H1 (cell line): ENCODE measurements around the gene CACNA2D1. TPM values are rescaled to one million over a fixed set of nuclear protein-coding genes. Genes with fewer than 3 reads are reported as not detected.

Source experiments
- CBX5 ChIP-seq: fragments of 300-800, 300-1000 bp; sonication (generic); IDR thresholded peaks from 2 replicates; pipeline ENCODE4 v1.7.1; 2016; ENCODE audit warnings: antibody characterized with exemption, low read length, low read depth
- CREB1 ChIP-seq: IDR thresholded peaks from 2 replicates; pipeline ENCODE4 v1.6.1; 2012; ENCODE audit warnings: inconsistent platforms
- EGR1 ChIP-seq: IDR thresholded peaks from 2 replicates; pipeline ENCODE4 v1.6.1; 2011; ENCODE audit warnings: low read depth, low read length, borderline replicate concordance
- KDM4A ChIP-seq: IDR thresholded peaks from one replicate; pipeline ENCODE4 v1.7.1; 2012; ENCODE audit warnings: low read depth, mild to moderate bottlenecking, moderate library complexity, low read length, inconsistent platforms; ENCODE audit not compliant: severe bottlenecking
- PHF8 ChIP-seq: fragments of 200-600 bp; sonication (generic); conservative IDR thresholded peaks from 2 replicates; pipeline ENCODE4 v1.7.1; 2012; ENCODE audit warnings: low read depth, mild to moderate bottlenecking, inconsistent platforms, low read length, moderate library complexity
- POLR2A ChIP-seq, 2 experiments: IDR thresholded peaks; 1 replicate in 1 of 2; 2 replicates in 1 of 2; pipeline ENCODE4 v1.6.1; 2011; ENCODE audit warnings: low read depth in 2 of 2, low read length in 2 of 2, mild to moderate bottlenecking in 2 of 2; ENCODE audit errors: control extremely low read depth in 1 of 2
- SUZ12 ChIP-seq: fragments of 200-600 bp; sonication (generic); IDR thresholded peaks from 2 replicates; pipeline ENCODE4 v1.6.1; 2012; ENCODE audit warnings: mild to moderate bottlenecking, inconsistent platforms, low read length, moderate library complexity, mixed read lengths
- TAF1 ChIP-seq: IDR thresholded peaks from 2 replicates; pipeline ENCODE4 v1.6.1; 2011; ENCODE audit warnings: mild to moderate bottlenecking, low read depth, low read length
- TCF12 ChIP-seq: IDR thresholded peaks from 2 replicates; pipeline ENCODE4 v1.6.1; 2011; ENCODE audit warnings: low read depth, mild to moderate bottlenecking, low read length
- polyA plus RNA-seq, 7 experiments: library from polyadenylated mRNA; depleted of rRNA in 3 of 7; stranded (reverse) in 5 of 7; unstranded in 2 of 7; fragments of >200 nt in 5 of 7; fragments of 200-250 nt in 2 of 7; gene quantifications; 1 replicate in 5 of 7; 2 replicates in 1 of 7; 4 replicates in 1 of 7; pipeline versions ENCODE4 v1.2.1 to v1.2.3, GENCODE V29; 2011 to 2013; ENCODE audit warnings: missing spikeins in 2 of 7, mixed read lengths in 2 of 7
- total RNA-seq: library from RNA; stranded (reverse); fragmentation: NEBNext Ultra II Directional; extraction: Animal tissue kit (Norgen Biotek cat#: 25700); gene quantifications from 2 replicates; pipeline ENCODE4 v1.2.1, GENCODE V29; 2021
- TF ChIP-seq, protein P1 (sequence below): fragments of 300-600 bp; sonication (generic); IDR thresholded peaks from 2 replicates; pipeline ENCODE4 v1.7.1; 2012; ENCODE audit warnings: low read length, moderate library complexity, mild to moderate bottlenecking, inconsistent platforms; ENCODE audit not compliant: insufficient replicate concordance
- TF ChIP-seq, protein P2 (sequence below): IDR thresholded peaks from 2 replicates; pipeline ENCODE4 v1.6.1; 2012; ENCODE audit warnings: inconsistent platforms

The CACNA2D1 gene
- total and polyA plus RNA-seq, 2 of the 8 experiments (the other 6 are each of a cell fraction or from before 2014, with no cell fraction given): 4.3 to 27.3 TPM

DNA sequence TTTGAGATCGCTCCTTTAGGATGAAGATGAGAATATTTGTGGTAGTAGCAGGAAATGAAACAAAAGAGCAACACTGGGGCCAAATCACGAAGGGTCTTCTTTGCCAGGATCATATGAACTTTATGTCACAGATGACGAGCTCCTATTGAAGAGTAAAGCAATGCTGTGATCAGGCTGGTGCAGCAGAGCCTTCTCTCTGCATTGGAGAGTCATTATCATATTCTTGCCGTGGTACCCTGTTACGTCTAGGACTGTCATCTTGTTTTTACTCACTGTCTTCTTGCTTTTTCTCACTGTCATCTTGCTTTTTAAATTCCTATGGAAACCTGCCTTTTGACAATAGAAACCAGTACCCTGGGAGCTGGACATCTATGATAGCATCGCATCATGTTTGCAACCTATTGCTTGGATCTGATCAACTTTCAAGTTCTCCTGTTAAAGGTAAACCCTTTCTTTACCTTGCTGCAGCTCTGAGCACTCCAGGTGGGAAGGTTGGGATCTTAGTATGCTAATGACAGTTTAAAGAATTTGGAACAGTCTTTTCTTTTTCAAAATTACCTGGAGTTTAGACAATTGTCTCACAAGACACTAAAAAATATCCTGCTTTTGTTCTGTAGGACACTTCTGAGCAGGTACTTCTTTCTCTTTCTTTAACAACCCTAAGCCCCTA is 27.9 kb upstream of the CACNA2D1 start (continued):
- TF ChIP-seq, protein P1, sequence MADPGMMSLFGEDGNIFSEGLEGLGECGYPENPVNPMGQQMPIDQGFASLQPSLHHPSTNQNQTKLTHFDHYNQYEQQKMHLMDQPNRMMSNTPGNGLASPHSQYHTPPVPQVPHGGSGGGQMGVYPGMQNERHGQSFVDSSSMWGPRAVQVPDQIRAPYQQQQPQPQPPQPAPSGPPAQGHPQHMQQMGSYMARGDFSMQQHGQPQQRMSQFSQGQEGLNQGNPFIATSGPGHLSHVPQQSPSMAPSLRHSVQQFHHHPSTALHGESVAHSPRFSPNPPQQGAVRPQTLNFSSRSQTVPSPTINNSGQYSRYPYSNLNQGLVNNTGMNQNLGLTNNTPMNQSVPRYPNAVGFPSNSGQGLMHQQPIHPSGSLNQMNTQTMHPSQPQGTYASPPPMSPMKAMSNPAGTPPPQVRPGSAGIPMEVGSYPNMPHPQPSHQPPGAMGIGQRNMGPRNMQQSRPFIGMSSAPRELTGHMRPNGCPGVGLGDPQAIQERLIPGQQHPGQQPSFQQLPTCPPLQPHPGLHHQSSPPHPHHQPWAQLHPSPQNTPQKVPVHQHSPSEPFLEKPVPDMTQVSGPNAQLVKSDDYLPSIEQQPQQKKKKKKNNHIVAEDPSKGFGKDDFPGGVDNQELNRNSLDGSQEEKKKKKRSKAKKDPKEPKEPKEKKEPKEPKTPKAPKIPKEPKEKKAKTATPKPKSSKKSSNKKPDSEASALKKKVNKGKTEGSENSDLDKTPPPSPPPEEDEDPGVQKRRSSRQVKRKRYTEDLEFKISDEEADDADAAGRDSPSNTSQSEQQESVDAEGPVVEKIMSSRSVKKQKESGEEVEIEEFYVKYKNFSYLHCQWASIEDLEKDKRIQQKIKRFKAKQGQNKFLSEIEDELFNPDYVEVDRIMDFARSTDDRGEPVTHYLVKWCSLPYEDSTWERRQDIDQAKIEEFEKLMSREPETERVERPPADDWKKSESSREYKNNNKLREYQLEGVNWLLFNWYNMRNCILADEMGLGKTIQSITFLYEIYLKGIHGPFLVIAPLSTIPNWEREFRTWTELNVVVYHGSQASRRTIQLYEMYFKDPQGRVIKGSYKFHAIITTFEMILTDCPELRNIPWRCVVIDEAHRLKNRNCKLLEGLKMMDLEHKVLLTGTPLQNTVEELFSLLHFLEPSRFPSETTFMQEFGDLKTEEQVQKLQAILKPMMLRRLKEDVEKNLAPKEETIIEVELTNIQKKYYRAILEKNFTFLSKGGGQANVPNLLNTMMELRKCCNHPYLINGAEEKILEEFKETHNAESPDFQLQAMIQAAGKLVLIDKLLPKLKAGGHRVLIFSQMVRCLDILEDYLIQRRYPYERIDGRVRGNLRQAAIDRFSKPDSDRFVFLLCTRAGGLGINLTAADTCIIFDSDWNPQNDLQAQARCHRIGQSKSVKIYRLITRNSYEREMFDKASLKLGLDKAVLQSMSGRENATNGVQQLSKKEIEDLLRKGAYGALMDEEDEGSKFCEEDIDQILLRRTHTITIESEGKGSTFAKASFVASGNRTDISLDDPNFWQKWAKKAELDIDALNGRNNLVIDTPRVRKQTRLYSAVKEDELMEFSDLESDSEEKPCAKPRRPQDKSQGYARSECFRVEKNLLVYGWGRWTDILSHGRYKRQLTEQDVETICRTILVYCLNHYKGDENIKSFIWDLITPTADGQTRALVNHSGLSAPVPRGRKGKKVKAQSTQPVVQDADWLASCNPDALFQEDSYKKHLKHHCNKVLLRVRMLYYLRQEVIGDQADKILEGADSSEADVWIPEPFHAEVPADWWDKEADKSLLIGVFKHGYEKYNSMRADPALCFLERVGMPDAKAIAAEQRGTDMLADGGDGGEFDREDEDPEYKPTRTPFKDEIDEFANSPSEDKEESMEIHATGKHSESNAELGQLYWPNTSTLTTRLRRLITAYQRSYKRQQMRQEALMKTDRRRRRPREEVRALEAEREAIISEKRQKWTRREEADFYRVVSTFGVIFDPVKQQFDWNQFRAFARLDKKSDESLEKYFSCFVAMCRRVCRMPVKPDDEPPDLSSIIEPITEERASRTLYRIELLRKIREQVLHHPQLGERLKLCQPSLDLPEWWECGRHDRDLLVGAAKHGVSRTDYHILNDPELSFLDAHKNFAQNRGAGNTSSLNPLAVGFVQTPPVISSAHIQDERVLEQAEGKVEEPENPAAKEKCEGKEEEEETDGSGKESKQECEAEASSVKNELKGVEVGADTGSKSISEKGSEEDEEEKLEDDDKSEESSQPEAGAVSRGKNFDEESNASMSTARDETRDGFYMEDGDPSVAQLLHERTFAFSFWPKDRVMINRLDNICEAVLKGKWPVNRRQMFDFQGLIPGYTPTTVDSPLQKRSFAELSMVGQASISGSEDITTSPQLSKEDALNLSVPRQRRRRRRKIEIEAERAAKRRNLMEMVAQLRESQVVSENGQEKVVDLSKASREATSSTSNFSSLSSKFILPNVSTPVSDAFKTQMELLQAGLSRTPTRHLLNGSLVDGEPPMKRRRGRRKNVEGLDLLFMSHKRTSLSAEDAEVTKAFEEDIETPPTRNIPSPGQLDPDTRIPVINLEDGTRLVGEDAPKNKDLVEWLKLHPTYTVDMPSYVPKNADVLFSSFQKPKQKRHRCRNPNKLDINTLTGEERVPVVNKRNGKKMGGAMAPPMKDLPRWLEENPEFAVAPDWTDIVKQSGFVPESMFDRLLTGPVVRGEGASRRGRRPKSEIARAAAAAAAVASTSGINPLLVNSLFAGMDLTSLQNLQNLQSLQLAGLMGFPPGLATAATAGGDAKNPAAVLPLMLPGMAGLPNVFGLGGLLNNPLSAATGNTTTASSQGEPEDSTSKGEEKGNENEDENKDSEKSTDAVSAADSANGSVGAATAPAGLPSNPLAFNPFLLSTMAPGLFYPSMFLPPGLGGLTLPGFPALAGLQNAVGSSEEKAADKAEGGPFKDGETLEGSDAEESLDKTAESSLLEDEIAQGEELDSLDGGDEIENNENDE: no peak
- TF ChIP-seq, protein P2, sequence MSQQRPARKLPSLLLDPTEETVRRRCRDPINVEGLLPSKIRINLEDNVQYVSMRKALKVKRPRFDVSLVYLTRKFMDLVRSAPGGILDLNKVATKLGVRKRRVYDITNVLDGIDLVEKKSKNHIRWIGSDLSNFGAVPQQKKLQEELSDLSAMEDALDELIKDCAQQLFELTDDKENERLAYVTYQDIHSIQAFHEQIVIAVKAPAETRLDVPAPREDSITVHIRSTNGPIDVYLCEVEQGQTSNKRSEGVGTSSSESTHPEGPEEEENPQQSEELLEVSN: no peak
- TF ChIP-seq EGR1 (no peak), TCF12 (no peak), TAF1 (no peak), CREB1 (no peak), POLR2A (IDR thresholded peaks at IDR 0.05; ENCODE audit: control extremely low read depth in 1 of 2, low read depth in 2 of 2, low read length in 2 of 2) (no peak), KDM4A (no peak), SUZ12 (no peak), PHF8 (no peak), CBX5 (no peak)
